SH-SY5Y (cell line): Measurements from ENCODE around the gene STAB2.

Experiments
- GATA2 ChIP-seq: IDR thresholded peaks from 2 replicates; pipeline ENCODE4 v1.6.1; 2011; ENCODE audit warnings: mild to moderate bottlenecking, low read depth, low read length
- GATA3 ChIP-seq: IDR thresholded peaks from 2 replicates; pipeline ENCODE4 v1.6.1; 2011; ENCODE audit warnings: low read depth, mild to moderate bottlenecking, low read length, moderate library complexity

- no peak for TF ChIP-seq GATA2
- TF ChIP-seq GATA3, result no peak
Measured at GRCh38 chr12:103751600-103751999, 164.5 kb downstream of the STAB2 start.
